ENCODE data around the gene STX1B.

GRCh38 chr16:30974348-30974747 is 36.1 kb downstream of the STX1B start:
- TF ChIP-seq CTCF (IDR thresholded peaks at IDR 0.05) (no peak), SIN3A (IDR thresholded peaks at IDR 0.05; ENCODE audit: borderline replicate concordance, insufficient read depth, low read depth, low read length) (no peak)

Data from Panc1 (cell line).